B cell (primary cell): Measurements from ENCODE around the gene CADM1.

Experiments
- EZH2 ChIP-seq: IDR thresholded peaks from 2 replicates; pipeline ENCODE4 v1.6.1; 2012; ENCODE audit warnings: borderline replicate concordance, low read depth, mild to moderate bottlenecking, moderate library complexity, low read length; ENCODE audit not compliant: insufficient read depth, poor library complexity, severe bottlenecking
- TF ChIP-seq, protein P1 (sequence below): fragments of 200-600 bp; IDR thresholded peaks from one replicate; pipeline ENCODE4 v1.8.0; 2022; ENCODE audit warnings: antibody characterized with exemption, mild to moderate bottlenecking

DNA sequence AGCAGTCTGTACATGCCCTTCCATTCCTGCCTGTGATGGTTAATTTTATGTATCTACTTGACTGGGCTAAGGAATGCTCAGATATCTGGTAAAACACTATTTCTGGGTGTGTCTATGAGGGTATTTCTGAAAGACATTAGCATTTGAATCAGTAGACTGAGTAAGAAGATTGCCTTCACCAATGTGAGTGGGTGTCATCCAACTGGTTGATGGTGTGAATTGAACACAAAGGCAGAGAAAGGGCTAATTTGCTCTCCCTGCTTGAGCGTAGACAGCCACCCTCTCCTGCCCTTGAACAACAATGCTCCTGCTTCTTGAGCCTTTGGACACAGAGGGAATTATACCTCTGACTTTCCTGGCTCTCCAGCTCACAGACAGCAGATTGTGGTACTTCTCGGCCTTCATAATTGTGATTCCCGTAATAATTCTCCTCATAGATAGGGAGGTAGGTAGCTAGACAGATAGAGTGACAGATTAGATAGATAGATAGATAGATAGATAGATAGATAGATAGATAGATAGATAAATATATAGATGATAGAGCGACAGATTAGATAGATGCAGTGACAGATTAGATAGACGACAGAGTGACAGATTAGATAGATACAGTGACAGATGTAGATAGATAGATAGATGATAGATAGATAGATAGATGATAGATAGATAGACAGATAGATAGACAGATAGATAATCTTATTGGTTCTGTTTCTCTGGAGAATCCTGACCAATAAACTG is 370.6 kb downstream of the CADM1 start:
- TF ChIP-seq, protein P1, sequence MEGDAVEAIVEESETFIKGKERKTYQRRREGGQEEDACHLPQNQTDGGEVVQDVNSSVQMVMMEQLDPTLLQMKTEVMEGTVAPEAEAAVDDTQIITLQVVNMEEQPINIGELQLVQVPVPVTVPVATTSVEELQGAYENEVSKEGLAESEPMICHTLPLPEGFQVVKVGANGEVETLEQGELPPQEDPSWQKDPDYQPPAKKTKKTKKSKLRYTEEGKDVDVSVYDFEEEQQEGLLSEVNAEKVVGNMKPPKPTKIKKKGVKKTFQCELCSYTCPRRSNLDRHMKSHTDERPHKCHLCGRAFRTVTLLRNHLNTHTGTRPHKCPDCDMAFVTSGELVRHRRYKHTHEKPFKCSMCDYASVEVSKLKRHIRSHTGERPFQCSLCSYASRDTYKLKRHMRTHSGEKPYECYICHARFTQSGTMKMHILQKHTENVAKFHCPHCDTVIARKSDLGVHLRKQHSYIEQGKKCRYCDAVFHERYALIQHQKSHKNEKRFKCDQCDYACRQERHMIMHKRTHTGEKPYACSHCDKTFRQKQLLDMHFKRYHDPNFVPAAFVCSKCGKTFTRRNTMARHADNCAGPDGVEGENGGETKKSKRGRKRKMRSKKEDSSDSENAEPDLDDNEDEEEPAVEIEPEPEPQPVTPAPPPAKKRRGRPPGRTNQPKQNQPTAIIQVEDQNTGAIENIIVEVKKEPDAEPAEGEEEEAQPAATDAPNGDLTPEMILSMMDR, result no peak
- TF ChIP-seq EZH2, result no peak
